ENCODE measurements around the gene SLC39A9. TPM values are rescaled to one million over a fixed set of nuclear protein-coding genes. Genes with fewer than 3 reads are reported as not detected.
"Not testable (repeated sequence)": the region's sequence is repeated elsewhere in the genome, so short reads cannot be mapped to it uniquely, and the experiment has no call there.

Gene SLC39A9
- total RNA-seq, 4 donors from 2014 or later, result 37.6 to 46.3 (median 42.3) TPM

DNA sequence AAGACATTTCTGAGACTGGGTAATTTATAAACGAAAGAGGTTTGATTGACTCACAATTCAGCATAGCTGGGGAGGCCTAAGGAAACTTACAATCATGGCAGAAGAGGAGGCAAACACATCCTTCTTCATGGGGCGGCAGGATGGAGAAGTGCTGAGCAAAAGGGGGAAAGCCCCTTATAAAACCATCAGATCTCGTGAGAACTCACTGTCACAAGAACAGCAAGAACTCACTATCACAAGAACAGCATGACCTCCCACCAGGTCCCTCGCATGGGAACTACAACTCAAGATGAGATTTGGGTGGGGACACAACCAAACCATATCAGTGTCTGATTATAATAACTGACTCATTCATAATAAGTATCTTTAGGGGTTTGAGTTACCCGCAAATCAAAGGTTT, 6.4 kb downstream of the SLC39A9 start:
- no peak for DNase-seq (ENCODE audit: extremely low spot score)
- Histone ChIP-seq H3K27me3 (no peaks in the 10 kb centered on the region), H3K27ac (replicated peaks in 1 of 4) (no peak overlapping the region), H3K36me3 (no peaks in the 10 kb centered on the region), H3K9me3 (no peaks in the 10 kb centered on the region), H3K4me1 (peaks cover 14 to 38% (median 28%) of the 10 kb centered on the region in 4 donors), H3K4me3 (no peak overlapping the region)
- no peak for TF ChIP-seq EP300 (IDR thresholded peaks at IDR 0.05)
- TF ChIP-seq POLR2A (IDR thresholded peaks at IDR 0.05; ENCODE audit: low read depth), result no peak
- TF ChIP-seq, protein P1, sequence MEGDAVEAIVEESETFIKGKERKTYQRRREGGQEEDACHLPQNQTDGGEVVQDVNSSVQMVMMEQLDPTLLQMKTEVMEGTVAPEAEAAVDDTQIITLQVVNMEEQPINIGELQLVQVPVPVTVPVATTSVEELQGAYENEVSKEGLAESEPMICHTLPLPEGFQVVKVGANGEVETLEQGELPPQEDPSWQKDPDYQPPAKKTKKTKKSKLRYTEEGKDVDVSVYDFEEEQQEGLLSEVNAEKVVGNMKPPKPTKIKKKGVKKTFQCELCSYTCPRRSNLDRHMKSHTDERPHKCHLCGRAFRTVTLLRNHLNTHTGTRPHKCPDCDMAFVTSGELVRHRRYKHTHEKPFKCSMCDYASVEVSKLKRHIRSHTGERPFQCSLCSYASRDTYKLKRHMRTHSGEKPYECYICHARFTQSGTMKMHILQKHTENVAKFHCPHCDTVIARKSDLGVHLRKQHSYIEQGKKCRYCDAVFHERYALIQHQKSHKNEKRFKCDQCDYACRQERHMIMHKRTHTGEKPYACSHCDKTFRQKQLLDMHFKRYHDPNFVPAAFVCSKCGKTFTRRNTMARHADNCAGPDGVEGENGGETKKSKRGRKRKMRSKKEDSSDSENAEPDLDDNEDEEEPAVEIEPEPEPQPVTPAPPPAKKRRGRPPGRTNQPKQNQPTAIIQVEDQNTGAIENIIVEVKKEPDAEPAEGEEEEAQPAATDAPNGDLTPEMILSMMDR (IDR thresholded peaks at IDR 0.05), result no peak
- TF ChIP-seq POLR2AphosphoS5 (IDR thresholded peaks at IDR 0.05), result no peak
- intact Hi-C loops (cut with DNase I), result no loop called here
- WGBS, result 100% methylated on average over 5 of the region's 5 CpGs

DNA sequence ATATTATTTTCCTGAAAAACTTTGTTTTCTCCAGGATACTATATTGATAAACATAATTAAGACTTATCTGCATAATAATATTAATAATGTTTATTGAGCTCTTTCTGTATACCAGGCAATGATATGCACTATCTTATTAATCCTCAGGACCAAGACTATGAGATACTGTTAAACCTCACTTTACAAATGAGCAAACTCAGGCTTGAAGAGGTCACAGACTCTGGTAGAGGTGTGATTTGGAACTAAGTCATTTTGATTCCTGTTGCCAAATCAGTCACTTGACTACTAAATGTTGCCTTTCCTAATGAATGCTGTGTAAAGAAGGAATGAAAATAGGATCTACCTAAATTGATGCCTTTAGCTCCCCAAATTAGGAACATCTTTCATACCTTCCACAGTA, 7.3 kb downstream of the SLC39A9 start:
- peaks cover 5 to 31% (median 21%) of the 10 kb centered on the region in 4 donors for H3K4me1 ChIP-seq
- H3K27me3 ChIP-seq, result no peaks in the 10 kb centered on the region
- H3K9me3 ChIP-seq, result no peaks in the 10 kb centered on the region
- intact Hi-C loops (cut with DNase I), result no loop called here
- H3K27ac ChIP-seq (replicated peaks in 1 of 4), result no peak overlapping the region
- DNase-seq (ENCODE audit: extremely low spot score), result no peak
- no peak overlapping the region for H3K4me3 ChIP-seq
- no peaks in the 10 kb centered on the region for H3K36me3 ChIP-seq
- TF ChIP-seq EP300 (IDR thresholded peaks at IDR 0.05) (no peak), POLR2AphosphoS5 (IDR thresholded peaks at IDR 0.05) (no peak), POLR2A (IDR thresholded peaks at IDR 0.05; ENCODE audit: low read depth) (no peak)
- TF ChIP-seq, protein P1 (IDR thresholded peaks at IDR 0.05), result no peak

DNA sequence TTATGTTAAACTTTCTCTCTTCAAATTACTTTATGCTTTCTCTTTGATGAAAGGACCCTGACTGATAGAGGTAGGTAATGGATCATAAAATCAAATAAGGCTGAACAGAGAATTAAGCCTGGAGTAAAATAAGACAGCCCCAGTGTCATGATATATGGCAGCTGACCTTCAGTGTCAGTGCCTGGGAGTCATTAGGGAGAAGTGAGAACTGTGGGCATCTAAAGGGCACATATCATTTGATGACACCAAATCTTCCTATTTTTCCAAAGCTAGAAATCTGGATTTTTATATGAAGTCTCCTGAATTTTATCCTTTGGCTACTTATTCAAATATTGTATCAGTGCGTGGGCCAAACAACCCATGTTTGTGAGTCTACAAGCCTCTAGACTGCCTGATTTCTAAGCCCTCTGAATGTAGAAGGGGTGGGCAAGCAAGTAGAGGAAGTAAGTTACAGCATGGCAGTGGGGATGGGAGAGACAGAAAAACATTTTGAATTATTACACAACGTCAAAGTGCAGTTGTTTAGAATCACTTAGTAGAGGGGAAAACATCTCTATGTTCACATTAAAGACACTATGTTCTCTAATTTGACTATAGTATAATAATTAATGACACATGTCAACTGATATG, 10.0 kb downstream of the SLC39A9 start:
- Histone ChIP-seq H3K4me3 (no peak overlapping the region), H3K27me3 (no peaks in the 10 kb centered on the region), H3K27ac (replicated peaks in 1 of 4) (no peak overlapping the region), H3K36me3 (no peaks in the 10 kb centered on the region), H3K4me1 (peaks cover 0 to 13% (median 11%) of the 10 kb centered on the region in 4 donors), H3K9me3 (no peaks in the 10 kb centered on the region)
- intact Hi-C loops (cut with DNase I), result no loop called here
- no peak for DNase-seq (ENCODE audit: extremely low spot score)
- TF ChIP-seq POLR2A (IDR thresholded peaks at IDR 0.05; ENCODE audit: low read depth) (no peak), POLR2AphosphoS5 (IDR thresholded peaks at IDR 0.05) (no peak), EP300 (IDR thresholded peaks at IDR 0.05) (no peak)
- TF ChIP-seq, protein P1 (IDR thresholded peaks at IDR 0.05), result no peak
- 78% methylated on average over 2 of the region's 2 CpGs for WGBS

DNA sequence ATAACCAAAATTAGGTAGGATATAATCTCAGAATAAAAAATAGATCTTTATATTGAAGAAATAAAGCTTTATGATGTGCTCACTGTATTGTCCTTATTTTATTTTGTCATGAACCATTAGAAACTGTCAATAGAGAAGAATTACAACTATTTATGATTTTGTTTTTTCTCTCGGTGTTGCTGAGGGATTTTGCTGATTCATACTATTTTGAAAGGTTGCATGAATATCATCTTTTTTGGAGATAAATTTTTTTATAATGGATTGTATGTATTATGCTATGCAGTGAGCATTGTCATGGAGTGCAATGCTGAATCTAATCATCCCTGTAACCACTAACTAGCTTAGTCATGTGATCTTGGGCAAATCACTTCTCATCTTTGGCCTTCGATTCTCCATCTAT, 15.0 kb downstream of the SLC39A9 start:
- intact Hi-C loops (cut with DNase I), result no loop called here
- Histone ChIP-seq H3K9me3 (no peaks in the 10 kb centered on the region), H3K4me1 (peaks cover 0 to 13% (median 11%) of the 10 kb centered on the region in 4 donors), H3K4me3 (no peak overlapping the region), H3K27ac (replicated peaks in 1 of 4) (no peak overlapping the region), H3K27me3 (no peaks in the 10 kb centered on the region), H3K36me3 (no peaks in the 10 kb centered on the region)
- WGBS, result 82% methylated on average over 2 of the region's 2 CpGs
- no peak for DNase-seq (ENCODE audit: extremely low spot score)
- TF ChIP-seq POLR2A (IDR thresholded peaks at IDR 0.05; ENCODE audit: low read depth) (no peak), EP300 (IDR thresholded peaks at IDR 0.05) (no peak), POLR2AphosphoS5 (IDR thresholded peaks at IDR 0.05) (no peak)
- TF ChIP-seq, protein P1 (IDR thresholded peaks at IDR 0.05), result no peak

DNA sequence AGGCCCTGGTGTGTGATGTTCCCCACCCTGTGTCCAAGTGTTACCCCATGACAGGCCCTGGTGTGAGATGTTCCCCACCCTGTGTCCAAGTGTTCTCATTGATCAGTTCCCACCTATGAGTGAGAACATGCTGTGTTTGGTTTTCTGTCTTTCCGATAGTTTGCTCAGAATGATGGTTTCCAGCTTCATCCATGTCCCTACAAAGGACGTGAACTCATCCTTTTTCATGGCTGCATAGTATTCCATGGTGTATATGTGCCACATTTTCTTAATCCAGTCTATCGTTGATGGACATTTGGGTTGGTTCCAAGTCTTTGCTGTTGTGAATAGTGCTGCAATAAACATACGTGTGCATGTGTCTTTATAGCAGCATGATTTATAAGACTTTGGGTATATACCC, 17.6 kb downstream of the SLC39A9 start:
- DNase-seq (ENCODE audit: extremely low spot score); intact Hi-C loops (cut with DNase I); H3K27ac ChIP-seq (replicated peaks in 1 of 4); H3K27me3 ChIP-seq; H3K4me3 ChIP-seq; H3K9me3 ChIP-seq; H3K36me3 ChIP-seq: not testable (repeated sequence)
- H3K4me1 ChIP-seq, result peaks cover 0 to 22% (median 5%) of the 10 kb centered on the region in 4 donors
- WGBS, result 99% methylated on average over 4 of the region's 4 CpGs
